Testis (tissue), 3 donors: ENCODE measurements around the gene WDR93. TPM values are rescaled to one million over a fixed set of nuclear protein-coding genes. Genes with fewer than 3 reads are reported as not detected.

Experiments used
- DNase-seq: peaks from one replicate; pipeline ENCODE4 v3.0.0-alpha.2; 2019
- H3K27ac ChIP-seq, 2 donors: fragments of 200-600 bp; sonication (generic); one replicate each; pipeline ENCODE4 v1.5.1; 2019
- H3K27me3 ChIP-seq: fragments of 200-600 bp; sonication (generic); one replicate; pipeline ENCODE4 v1.5.1; 2019
- H3K36me3 ChIP-seq: fragments of 200-600 bp; sonication (generic); one replicate; pipeline ENCODE4 v1.5.1; 2017; ENCODE audit warnings: low read depth; ENCODE audit errors: missing control alignments
- H3K4me1 ChIP-seq: fragments of 200-600 bp; sonication (generic); one replicate; pipeline ENCODE4 v1.5.1; 2019
- H3K4me3 ChIP-seq, 2 donors: fragments of 200-600 bp; sonication (generic); one replicate each; pipeline ENCODE4 v1.5.1; 2017 to 2019
- H3K9me3 ChIP-seq: fragments of 200-600 bp; sonication (generic); one replicate; pipeline ENCODE4 v1.5.1; 2017
- POLR2A ChIP-seq: fragments of 450-650 bp; IDR thresholded peaks from one replicate; pipeline ENCODE4 v1.6.1; 2017; ENCODE audit warnings: antibody characterized with exemption, mild to moderate bottlenecking, moderate library complexity
- WGBS, 2 donors: methylation state at CpG; one replicate each; pipeline ENCODE4 v1.1.5; 2018; 5-methylcytosine and 5-hydroxymethylcytosine counted together
- intact Hi-C: fragments of 100-400 bp; cut with DNase I; formaldehyde crosslinking; loops from one replicate; pipeline ENCODE4 v1.15.1; 2023; ENCODE audit warnings: low total_unique reads
- polyA plus RNA-seq: library from polyadenylated mRNA; stranded (reverse); fragments of 350-450 nt; fragmentation: Illumina TruSeq; extraction: RNeasy Lipid Tissue Mini Kit (QIAGEN cat#74804); gene quantifications from one replicate; pipeline ENCODE4 v1.2.3, GENCODE V29; 2014; ENCODE audit warnings: low read depth, low replicate concordance; ENCODE audit not compliant: insufficient read depth
- total RNA-seq, 2 donors: library from RNA; depleted of rRNA; stranded (reverse); fragments of >200 nt; gene quantifications; one replicate each; pipeline ENCODE4 v1.2.3, GENCODE V29; 2016
- TF ChIP-seq, protein P1 (sequence below), 3 experiments: fragments of 450-650 bp in 2 of 3; fragments of 200-600 bp in 1 of 3; sonication (generic) in 1 of 3; IDR thresholded peaks; one replicate each; pipeline ENCODE4 v1.5.1; 2016 to 2019; ENCODE audit warnings: antibody characterized with exemption in 3 of 3, mild to moderate bottlenecking in 2 of 3, moderate library complexity in 1 of 3

The WDR93 gene
- total and polyA plus RNA-seq, 3 donors from 2014 or later, result 8.1 to 31.9 (median 12.3) TPM

DNA sequence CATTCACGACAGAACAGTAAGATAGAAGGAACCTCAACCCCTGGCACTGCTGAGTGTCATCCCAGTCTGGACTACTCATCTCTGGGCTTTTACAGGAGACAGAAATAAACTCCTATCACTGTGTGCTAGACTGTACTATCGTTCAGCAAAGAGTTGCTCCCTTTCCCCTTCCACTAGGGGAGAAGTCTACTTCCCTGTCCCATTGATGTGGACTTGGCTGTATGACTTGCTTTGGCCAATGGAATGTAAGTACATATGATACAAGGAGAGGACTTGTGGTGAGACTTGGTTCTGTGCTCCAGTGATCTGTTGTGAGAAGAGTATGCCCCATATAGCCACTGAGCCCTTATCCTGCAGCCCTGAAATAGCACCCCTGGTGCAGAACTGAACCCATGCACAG is 30.1 kb upstream of the WDR93 start:
- no peak overlapping the region for H3K27ac ChIP-seq
- H3K36me3 ChIP-seq, result no peaks in the 10 kb centered on the region
- TF ChIP-seq, protein P1, sequence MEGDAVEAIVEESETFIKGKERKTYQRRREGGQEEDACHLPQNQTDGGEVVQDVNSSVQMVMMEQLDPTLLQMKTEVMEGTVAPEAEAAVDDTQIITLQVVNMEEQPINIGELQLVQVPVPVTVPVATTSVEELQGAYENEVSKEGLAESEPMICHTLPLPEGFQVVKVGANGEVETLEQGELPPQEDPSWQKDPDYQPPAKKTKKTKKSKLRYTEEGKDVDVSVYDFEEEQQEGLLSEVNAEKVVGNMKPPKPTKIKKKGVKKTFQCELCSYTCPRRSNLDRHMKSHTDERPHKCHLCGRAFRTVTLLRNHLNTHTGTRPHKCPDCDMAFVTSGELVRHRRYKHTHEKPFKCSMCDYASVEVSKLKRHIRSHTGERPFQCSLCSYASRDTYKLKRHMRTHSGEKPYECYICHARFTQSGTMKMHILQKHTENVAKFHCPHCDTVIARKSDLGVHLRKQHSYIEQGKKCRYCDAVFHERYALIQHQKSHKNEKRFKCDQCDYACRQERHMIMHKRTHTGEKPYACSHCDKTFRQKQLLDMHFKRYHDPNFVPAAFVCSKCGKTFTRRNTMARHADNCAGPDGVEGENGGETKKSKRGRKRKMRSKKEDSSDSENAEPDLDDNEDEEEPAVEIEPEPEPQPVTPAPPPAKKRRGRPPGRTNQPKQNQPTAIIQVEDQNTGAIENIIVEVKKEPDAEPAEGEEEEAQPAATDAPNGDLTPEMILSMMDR (IDR thresholded peaks at IDR 0.05), result no peak
- no peak for TF ChIP-seq POLR2A
- 77 to 80% methylated on average over 1 to 2 of the region's 2 CpGs for WGBS, 2 donors
- peaks cover 10% of the 10 kb centered on the region for H3K4me1 ChIP-seq
- DNase-seq, result no peak
- no peaks in the 10 kb centered on the region for H3K9me3 ChIP-seq
- no peaks in the 10 kb centered on the region for H3K27me3 ChIP-seq
- no peak overlapping the region for H3K4me3 ChIP-seq
- intact Hi-C loops, result no loop called here

DNA sequence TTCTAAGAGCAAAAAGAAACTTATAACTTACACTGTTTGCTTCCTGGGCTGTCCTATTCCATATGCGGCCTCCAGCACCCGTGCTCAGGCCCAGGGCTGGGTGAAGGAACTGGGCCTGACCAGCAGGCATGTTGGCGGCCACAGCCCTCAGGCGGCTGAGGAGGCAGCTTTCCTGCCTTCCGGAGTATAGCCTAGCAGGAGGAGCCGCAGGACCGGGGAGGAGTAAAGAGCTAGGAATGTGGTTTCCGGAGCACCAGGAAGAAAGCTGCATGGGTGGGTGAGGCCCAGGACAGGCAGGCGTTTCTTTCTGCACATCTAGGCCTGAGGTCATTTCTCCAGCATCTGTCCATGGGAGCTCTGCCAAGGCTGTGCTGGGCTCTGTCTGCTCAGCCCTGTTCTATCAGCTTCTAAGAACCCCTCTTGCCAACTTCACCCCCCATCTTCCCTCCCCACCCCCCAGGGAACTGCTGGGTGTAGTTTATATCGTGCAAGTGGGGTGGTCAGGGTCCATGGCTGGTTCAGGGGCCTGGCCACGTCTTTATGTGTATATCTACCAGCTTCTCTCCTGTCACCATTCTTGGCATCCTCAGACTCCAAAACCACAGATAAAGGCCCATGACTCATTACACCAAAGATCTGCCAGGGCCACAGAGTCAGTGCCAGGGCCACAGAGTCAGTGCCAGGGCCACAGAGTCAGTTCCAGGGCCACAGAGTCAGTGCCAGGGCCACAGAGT is 27.6 kb upstream of the WDR93 start:
- TF ChIP-seq, protein P1 (IDR thresholded peaks at IDR 0.05), result no peak
- no peak for TF ChIP-seq POLR2A
- Histone ChIP-seq H3K27me3 (no peaks in the 10 kb centered on the region), H3K4me1 (peaks cover 10% of the 10 kb centered on the region), H3K9me3 (no peaks in the 10 kb centered on the region), H3K27ac (peak overlapping the region in 1 of 2 donors; percentile 33), H3K36me3 (no peaks in the 10 kb centered on the region), H3K4me3 (no peak overlapping the region)
- DNase-seq, result peak; percentile 42
- 42 to 55% methylated on average over 10 to 11 of the region's 11 CpGs for WGBS, 2 donors
- intact Hi-C loops, result no loop called here

DNA sequence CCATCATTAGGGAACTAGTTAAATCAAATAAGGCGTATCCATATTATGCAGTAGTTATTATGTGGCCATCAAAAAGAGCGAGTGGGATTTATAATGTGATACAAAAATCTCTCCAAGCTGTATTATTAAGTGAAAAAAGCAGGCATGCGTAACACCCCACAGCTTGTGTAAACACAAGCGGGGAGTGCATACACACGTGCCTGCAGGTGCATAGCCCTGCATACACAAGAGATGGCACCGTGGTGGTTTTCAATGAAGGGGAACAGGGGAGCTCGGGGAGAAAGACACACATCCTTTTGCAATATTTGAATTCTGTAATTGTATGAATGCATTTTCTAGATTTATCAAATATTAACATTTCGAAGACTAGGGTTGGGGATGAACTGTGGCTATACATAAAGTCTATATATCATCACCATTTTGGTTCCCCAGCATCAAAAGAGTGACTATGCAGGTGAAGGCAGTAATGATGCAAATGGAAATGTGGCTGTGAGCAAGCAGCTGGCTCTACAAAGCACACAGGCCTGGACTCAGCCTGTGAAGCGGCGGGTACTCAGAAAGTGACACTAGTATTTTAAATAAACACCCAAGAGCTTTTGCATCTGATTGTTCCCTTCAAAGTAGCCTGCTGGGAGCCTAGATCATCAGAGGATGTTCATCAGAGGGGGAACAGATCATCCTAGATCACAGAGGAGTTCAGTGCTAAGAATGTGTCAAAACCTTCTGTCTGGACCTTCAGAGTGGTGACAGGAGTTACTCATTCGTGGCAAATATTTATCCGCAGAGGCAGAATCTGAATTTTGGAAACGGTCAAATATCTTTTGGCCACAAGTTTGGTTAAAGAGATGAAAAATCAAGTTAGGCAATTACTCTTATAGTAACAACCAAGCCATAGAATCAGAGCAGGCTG is 25.9 kb upstream of the WDR93 start:
- Histone ChIP-seq H3K9me3 (no peaks in the 10 kb centered on the region), H3K4me1 (peaks cover 10% of the 10 kb centered on the region), H3K36me3 (no peaks in the 10 kb centered on the region), H3K27me3 (no peaks in the 10 kb centered on the region), H3K4me3 (peak overlapping the region; percentile 48 to 54), H3K27ac (peak overlapping the region; percentile 55 to 78)
- WGBS, 2 donors, result 74 to 82% methylated on average over 13 of the region's 13 CpGs
- intact Hi-C loops, result no loop called here
- no peak for DNase-seq
- TF ChIP-seq POLR2A, result no peak
- TF ChIP-seq, protein P1 (IDR thresholded peaks at IDR 0.05), result no peak

DNA sequence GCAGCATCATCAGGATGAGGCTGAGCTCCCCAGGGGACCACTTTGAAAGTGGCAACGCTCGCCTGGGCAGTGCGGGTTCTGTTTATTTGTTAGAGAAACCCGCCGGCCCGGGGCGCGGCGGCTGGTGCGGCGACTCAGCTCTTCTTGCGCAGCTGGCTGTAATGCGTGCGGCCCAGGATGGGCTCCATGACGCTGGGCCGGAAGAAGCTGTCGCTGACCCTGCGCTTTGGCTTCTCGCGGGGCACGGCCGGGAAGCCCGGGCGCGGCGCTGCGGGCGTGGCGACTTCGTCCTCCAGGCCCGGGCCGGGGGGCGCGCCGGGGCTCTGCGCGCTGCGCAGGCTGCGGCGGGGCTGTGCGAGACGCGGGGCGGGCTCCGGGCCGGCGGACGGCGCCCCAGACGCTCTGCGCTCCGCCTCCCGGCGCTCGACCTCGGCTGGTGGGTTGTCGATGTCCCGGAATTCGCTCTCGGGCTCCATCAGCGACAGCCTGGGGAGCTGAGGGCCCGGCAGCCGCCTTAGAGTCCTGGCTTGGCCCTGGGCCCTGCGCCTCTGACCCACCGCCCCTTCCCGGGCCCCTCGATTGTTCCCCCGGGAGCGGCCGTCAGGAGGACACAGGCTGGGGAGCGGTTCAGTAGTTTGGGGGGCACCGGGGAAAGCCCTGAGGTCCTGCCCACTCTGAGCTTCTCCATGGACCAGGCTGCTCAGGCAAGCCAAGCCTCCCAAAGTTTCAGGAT is 25.0 kb upstream of the WDR93 start:
- H3K4me3 ChIP-seq, result peak overlapping the region; percentile 48 to 54

More for the DNA sequence above, 25.0 kb upstream of the WDR93 start:
- Histone ChIP-seq H3K27ac (peak overlapping the region; percentile 55 to 78), H3K27me3 (no peaks in the 10 kb centered on the region), H3K36me3 (no peaks in the 10 kb centered on the region), H3K9me3 (no peaks in the 10 kb centered on the region), H3K4me1 (peaks cover 10% of the 10 kb centered on the region)
- TF ChIP-seq, protein P1 (IDR thresholded peaks at IDR 0.05), result no peak
- peak; percentile 69 for DNase-seq
- intact Hi-C loops, result no loop called here
- WGBS, 2 donors, result 0 to 3% methylated on average over 17 to 60 of the region's 72 CpGs
